Ishikawa (cell line): Measurements from ENCODE around the gene LLGL2.

Experiments
- CEBPB ChIP-seq: IDR thresholded peaks from 2 replicates; pipeline ENCODE4 v1.6.1; 2012
- CREB1 ChIP-seq: IDR thresholded peaks from 2 replicates; pipeline ENCODE4 v1.6.1; 2012; ENCODE audit warnings: low read depth
- EGR1 ChIP-seq: IDR thresholded peaks from 2 replicates; pipeline ENCODE4 v1.6.1; 2012
- EP300 ChIP-seq: IDR thresholded peaks from 2 replicates; pipeline ENCODE4 v1.6.1; 2012; ENCODE audit warnings: borderline replicate concordance
- FOXM1 ChIP-seq: IDR thresholded peaks from 2 replicates; pipeline ENCODE4 v1.6.1; 2012; ENCODE audit warnings: low read depth, borderline replicate concordance
- NFIC ChIP-seq: IDR thresholded peaks from 2 replicates; pipeline ENCODE4 v1.6.1; 2012
- RAD21 ChIP-seq: IDR thresholded peaks from 2 replicates; pipeline ENCODE4 v1.6.1; 2012; ENCODE audit warnings: low read depth
- TAF1 ChIP-seq: IDR thresholded peaks from 2 replicates; pipeline ENCODE4 v1.6.1; 2012; ENCODE audit warnings: low read depth, mild to moderate bottlenecking
- TCF12 ChIP-seq: IDR thresholded peaks from 2 replicates; pipeline ENCODE4 v1.6.1; 2012; ENCODE audit warnings: low read depth
- TEAD4 ChIP-seq: IDR thresholded peaks from 2 replicates; pipeline ENCODE4 v1.6.1; 2012
- YY1 ChIP-seq: IDR thresholded peaks from 2 replicates; pipeline ENCODE4 v1.6.1; 2012; ENCODE audit warnings: low read depth
- ZBTB7A ChIP-seq: IDR thresholded peaks from 2 replicates; pipeline ENCODE4 v1.6.1; 2012; ENCODE audit warnings: low read depth
- TF ChIP-seq, protein P1 (sequence below): IDR thresholded peaks from 2 replicates; pipeline ENCODE4 v1.6.1; 2012
- TF ChIP-seq, protein P2 (sequence below): IDR thresholded peaks from 2 replicates; pipeline ENCODE4 v1.6.1; 2012; ENCODE audit warnings: low read depth, mild to moderate bottlenecking
- TF ChIP-seq, protein P3 (sequence below): IDR thresholded peaks from 2 replicates; pipeline ENCODE4 v1.6.1; 2012

LLGL2 gene

DNA sequence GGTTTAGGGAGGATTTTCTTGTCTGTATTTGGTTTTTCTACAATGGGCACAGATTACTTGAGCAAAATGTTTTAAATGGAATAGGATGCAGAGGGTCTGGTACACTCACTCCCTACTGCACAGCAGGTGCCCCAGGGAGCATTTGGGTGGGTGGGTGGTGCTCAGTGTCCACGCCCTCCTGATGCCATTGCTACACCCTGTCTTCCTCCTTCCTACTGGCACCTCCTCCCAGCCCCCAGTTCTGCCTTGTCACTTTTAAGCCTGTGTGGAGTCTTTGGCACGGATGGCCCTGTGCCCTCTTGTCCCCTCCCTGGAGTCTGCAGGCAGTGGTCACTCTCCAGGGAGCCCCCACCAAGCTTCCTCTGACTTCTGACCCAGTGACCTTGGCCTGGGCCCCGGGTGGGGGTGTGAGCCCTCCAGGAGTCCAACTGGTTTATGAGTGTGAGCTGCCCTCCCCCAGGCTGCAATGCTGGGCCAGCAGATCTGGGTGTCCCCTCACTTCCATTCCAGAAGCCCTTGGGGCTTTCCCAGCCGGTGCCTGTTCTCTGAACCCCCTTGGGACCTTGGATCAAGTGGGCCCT lies 15.5 kb downstream of the LLGL2 start:
- TF ChIP-seq, protein P1, sequence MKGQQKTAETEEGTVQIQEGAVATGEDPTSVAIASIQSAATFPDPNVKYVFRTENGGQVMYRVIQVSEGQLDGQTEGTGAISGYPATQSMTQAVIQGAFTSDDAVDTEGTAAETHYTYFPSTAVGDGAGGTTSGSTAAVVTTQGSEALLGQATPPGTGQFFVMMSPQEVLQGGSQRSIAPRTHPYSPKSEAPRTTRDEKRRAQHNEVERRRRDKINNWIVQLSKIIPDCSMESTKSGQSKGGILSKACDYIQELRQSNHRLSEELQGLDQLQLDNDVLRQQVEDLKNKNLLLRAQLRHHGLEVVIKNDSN, result no peak
- TF ChIP-seq RAD21, result no peak
- no peak for TF ChIP-seq CREB1
- TF ChIP-seq YY1, result no peak
- TF ChIP-seq, protein P2, sequence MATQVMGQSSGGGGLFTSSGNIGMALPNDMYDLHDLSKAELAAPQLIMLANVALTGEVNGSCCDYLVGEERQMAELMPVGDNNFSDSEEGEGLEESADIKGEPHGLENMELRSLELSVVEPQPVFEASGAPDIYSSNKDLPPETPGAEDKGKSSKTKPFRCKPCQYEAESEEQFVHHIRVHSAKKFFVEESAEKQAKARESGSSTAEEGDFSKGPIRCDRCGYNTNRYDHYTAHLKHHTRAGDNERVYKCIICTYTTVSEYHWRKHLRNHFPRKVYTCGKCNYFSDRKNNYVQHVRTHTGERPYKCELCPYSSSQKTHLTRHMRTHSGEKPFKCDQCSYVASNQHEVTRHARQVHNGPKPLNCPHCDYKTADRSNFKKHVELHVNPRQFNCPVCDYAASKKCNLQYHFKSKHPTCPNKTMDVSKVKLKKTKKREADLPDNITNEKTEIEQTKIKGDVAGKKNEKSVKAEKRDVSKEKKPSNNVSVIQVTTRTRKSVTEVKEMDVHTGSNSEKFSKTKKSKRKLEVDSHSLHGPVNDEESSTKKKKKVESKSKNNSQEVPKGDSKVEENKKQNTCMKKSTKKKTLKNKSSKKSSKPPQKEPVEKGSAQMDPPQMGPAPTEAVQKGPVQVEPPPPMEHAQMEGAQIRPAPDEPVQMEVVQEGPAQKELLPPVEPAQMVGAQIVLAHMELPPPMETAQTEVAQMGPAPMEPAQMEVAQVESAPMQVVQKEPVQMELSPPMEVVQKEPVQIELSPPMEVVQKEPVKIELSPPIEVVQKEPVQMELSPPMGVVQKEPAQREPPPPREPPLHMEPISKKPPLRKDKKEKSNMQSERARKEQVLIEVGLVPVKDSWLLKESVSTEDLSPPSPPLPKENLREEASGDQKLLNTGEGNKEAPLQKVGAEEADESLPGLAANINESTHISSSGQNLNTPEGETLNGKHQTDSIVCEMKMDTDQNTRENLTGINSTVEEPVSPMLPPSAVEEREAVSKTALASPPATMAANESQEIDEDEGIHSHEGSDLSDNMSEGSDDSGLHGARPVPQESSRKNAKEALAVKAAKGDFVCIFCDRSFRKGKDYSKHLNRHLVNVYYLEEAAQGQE, result no peak
- no peak for TF ChIP-seq EP300
- TF ChIP-seq TAF1, result no peak

DNA sequence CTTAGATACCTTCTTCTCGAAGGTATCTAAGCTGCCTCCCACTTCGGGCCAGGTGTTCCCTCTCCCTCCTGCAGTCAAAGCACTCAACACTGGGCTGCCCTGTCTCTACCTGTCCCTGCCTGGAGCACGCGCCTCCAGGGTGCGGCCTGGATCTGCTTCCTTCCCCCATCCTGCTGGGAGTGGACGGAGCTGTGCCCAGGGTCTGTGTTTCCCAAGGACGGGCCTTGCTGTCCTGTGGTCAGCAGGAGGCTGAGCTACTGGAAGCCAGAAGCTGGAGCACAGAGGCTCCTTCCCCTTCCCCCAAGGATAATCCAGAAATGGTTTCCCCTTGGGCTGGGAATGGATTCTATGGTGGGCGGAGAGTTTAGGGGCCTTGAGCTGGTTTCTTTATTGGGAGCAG lies 16.7 kb downstream of the LLGL2 start:
- TF ChIP-seq YY1 (no peak), NFIC (no peak)
- TF ChIP-seq, protein P1, result no peak

DNA sequence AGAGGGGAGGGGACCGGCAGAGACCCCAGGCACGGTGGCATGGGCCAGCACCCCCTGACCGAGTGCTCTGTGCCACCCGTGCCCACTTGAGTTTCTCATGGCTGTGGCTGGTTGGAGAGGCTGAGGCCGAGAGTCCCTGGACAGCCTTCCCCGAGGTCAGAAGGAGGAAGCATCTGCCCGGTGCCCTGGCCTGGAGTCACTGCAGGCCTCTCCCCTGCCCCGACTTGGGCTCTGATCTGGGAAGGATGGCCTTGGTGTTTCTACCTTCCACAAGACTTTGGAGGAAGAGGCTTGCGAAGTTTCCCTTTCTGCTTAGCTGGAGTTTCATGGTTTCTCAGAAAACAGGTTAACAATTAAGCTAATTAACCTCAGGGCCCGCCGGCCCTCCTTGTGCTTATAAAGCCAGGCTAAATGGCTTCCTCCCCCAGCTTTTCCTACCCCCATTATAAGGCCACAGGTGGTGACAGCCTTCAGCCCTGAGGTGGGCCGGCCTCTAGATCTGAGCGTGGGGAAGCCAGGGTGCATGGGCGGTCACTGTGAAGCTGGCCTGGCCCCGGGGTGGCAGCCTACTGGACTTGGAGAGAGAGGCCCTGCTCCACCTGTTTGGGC lies 17.3 kb downstream of the LLGL2 start:
- TF ChIP-seq CEBPB, result no peak
- no peak for TF ChIP-seq TAF1
- TF ChIP-seq, protein P2, result no peak
- no peak for TF ChIP-seq NFIC

DNA sequence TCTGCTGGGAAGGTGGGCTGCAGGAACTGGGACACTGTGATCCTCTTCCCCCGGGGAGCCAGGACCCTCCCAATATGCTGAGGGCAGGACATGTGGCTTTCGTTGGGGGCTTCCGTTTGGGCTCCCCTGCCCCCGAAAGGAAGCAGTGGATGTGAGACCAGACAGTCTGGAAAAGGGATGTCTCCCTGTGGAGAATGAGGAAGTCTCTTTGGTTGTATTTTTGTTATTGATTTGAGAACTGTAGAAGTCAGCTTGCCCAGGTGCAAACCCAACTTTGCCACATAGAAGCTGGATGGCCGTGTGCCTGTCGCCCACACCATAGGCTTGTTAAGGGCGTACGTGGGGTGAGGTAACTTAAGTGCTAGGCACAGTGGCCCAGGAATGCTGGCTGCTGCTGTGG lies 18.8 kb downstream of the LLGL2 start:
- TF ChIP-seq ZBTB7A, result no peak
- no peak for TF ChIP-seq TEAD4
- no peak for TF ChIP-seq TCF12
- no peak for TF ChIP-seq EP300
- TF ChIP-seq, protein P2, result no peak
- TF ChIP-seq TAF1, result no peak
- no peak for TF ChIP-seq CREB1
- TF ChIP-seq, protein P3, sequence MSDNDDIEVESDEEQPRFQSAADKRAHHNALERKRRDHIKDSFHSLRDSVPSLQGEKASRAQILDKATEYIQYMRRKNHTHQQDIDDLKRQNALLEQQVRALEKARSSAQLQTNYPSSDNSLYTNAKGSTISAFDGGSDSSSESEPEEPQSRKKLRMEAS, result no peak
- no peak for TF ChIP-seq FOXM1
- TF ChIP-seq CEBPB, result no peak
- no peak for TF ChIP-seq YY1
- TF ChIP-seq NFIC, result no peak
- TF ChIP-seq, protein P1, result no peak
- TF ChIP-seq RAD21, result no peak
- no peak for TF ChIP-seq EGR1

DNA sequence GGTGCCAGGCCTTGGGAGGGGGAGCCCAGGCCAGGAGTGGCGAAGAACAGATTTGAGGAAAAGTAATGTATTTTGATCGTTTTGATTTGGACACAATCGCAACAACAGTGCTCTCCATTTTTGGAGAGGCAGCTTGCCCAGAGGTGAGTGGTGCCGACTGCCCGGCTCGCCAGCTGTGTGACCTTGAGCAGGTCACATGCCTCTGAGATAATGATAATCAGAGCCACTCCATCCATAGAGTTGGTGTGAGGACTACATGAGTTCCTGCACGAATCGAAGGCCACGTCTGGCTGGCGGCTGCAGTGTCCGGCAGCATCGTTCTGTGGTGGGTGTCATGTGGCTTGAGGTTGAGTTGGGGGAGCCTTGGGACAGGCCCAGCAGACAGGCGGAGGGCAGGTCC lies 20.7 kb downstream of the LLGL2 start:
- TF ChIP-seq FOXM1 (no peak), YY1 (no peak), NFIC (no peak), TCF12 (no peak), TEAD4 (no peak), EGR1 (no peak), CEBPB (no peak), TAF1 (no peak), ZBTB7A (no peak), CREB1 (no peak), EP300 (no peak)
- TF ChIP-seq, protein P3, result no peak
- TF ChIP-seq, protein P1, result no peak
- TF ChIP-seq, protein P2, result no peak
